ENCODE data around the gene ABLIM2.

DNA sequence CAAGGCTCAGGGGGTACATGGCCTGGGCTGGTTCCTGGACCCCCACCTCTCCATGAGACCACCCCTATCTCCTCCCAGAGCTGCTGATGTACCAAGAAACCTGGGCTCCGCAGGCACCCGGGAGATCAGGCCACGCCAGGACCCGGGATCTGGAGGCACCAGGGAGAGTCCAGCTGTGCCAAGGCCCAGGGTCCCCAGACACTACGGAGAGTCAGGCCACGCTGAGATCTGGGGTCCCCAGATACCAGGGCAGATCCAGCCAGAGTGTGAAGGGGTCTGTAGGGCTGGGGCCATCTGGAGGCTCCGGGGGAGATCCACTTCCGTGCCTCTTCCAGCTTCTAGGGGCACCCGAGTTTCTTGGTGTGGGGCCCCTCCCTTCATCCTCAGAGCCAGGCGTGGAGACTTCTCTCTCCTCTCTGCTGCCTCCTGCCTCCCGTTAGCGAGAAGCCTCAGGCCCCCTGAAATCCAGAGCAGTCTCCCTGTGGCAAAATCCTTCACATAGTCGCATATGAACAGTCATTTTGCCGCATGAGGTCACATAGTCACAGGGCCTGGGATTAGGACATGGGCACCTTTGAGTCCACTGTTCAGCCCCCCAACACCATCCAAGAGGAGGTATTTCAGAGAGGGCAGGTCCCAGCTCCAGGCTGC lies 9.7 kb downstream of the ABLIM2 start:
- TF ChIP-seq, protein P1, sequence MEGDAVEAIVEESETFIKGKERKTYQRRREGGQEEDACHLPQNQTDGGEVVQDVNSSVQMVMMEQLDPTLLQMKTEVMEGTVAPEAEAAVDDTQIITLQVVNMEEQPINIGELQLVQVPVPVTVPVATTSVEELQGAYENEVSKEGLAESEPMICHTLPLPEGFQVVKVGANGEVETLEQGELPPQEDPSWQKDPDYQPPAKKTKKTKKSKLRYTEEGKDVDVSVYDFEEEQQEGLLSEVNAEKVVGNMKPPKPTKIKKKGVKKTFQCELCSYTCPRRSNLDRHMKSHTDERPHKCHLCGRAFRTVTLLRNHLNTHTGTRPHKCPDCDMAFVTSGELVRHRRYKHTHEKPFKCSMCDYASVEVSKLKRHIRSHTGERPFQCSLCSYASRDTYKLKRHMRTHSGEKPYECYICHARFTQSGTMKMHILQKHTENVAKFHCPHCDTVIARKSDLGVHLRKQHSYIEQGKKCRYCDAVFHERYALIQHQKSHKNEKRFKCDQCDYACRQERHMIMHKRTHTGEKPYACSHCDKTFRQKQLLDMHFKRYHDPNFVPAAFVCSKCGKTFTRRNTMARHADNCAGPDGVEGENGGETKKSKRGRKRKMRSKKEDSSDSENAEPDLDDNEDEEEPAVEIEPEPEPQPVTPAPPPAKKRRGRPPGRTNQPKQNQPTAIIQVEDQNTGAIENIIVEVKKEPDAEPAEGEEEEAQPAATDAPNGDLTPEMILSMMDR (IDR thresholded peaks at IDR 0.05) = no peak
- TF ChIP-seq POLR2A (IDR thresholded peaks at IDR 0.05) = no peak
